ENCODE data around the gene PTPDC1.

Gene PTPDC1

GRCh38 chr9:94042516-94043360, 41.5 kb upstream of the PTPDC1 start:
- H3K4me2 ChIP-seq (ENCODE audit: low read depth, low read length, poor library complexity, severe bottlenecking) = no peak overlapping the region
- no peak overlapping the region for H3K9ac ChIP-seq (ENCODE audit: low read depth, low read length, poor library complexity, severe bottlenecking)
- H2AFZ ChIP-seq (ENCODE audit: low read length) = no peak overlapping the region
- no peaks in the 10 kb centered on the region for H3F3A ChIP-seq (ENCODE audit: low read depth)
- no peaks in the 10 kb centered on the region for H3K36me3 ChIP-seq (ENCODE audit: insufficient read depth, low read length)
- no peaks in the 10 kb centered on the region for H3K4me1 ChIP-seq (ENCODE audit: insufficient read depth, low read length, poor library complexity, severe bottlenecking)
- no peaks in the 10 kb centered on the region for H3K27me3 ChIP-seq (ENCODE audit: insufficient read depth, low read length, poor library complexity, severe bottlenecking)
- H3K79me2 ChIP-seq (ENCODE audit: insufficient read depth, low read length) = no peaks in the 10 kb centered on the region
- H3K4me3 ChIP-seq (ENCODE audit: low read length, poor library complexity, severe bottlenecking) = no peak overlapping the region
- no peaks in the 10 kb centered on the region for H3K9me2 ChIP-seq (replicated peaks; ENCODE audit: low read depth, low read length)
- H3K9me3 ChIP-seq (ENCODE audit: insufficient read depth, low read depth, low read length) = no peaks in the 10 kb centered on the region
- H4K20me1 ChIP-seq (ENCODE audit: insufficient read depth, low read length, poor library complexity, severe bottlenecking) = no peaks in the 10 kb centered on the region
- TF ChIP-seq EZH2phosphoT487 (IDR thresholded peaks at IDR 0.05; ENCODE audit: borderline replicate concordance) = no peak
- TF ChIP-seq, protein P1, sequence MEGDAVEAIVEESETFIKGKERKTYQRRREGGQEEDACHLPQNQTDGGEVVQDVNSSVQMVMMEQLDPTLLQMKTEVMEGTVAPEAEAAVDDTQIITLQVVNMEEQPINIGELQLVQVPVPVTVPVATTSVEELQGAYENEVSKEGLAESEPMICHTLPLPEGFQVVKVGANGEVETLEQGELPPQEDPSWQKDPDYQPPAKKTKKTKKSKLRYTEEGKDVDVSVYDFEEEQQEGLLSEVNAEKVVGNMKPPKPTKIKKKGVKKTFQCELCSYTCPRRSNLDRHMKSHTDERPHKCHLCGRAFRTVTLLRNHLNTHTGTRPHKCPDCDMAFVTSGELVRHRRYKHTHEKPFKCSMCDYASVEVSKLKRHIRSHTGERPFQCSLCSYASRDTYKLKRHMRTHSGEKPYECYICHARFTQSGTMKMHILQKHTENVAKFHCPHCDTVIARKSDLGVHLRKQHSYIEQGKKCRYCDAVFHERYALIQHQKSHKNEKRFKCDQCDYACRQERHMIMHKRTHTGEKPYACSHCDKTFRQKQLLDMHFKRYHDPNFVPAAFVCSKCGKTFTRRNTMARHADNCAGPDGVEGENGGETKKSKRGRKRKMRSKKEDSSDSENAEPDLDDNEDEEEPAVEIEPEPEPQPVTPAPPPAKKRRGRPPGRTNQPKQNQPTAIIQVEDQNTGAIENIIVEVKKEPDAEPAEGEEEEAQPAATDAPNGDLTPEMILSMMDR (conservative IDR thresholded peaks at IDR 0.05; ENCODE audit: low read length) = no peak

DNA sequence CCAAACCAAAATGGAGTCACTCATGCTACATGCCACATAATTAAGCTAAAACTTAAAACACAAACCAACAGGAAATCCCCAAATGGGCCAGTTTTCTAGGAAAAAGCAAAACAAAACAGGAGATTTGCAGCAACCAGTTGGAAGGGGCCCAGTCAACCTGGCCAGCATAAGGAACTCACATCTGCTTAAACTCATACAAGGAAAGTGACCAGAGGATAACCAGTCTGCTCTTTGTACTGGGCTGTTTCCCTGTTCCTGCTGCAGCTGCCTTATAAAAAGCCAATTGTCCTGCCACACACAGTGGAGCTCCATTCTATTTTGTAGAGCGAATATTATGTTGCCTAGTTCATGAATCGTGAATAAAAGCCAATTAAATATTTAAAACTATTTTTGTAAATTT, 29.5 kb upstream of the PTPDC1 start:
- Histone ChIP-seq H3F3A (ENCODE audit: low read depth) (no peaks in the 10 kb centered on the region), H2AFZ (ENCODE audit: low read length) (no peak overlapping the region), H3K4me3 (ENCODE audit: low read length, poor library complexity, severe bottlenecking) (no peak overlapping the region), H3K79me2 (ENCODE audit: insufficient read depth, low read length) (no peaks in the 10 kb centered on the region), H3K36me3 (ENCODE audit: insufficient read depth, low read length) (no peaks in the 10 kb centered on the region), H3K9me3 (ENCODE audit: insufficient read depth, low read depth, low read length) (no peaks in the 10 kb centered on the region), H3K9me2 (replicated peaks; ENCODE audit: low read depth, low read length) (no peaks in the 10 kb centered on the region), H4K20me1 (ENCODE audit: insufficient read depth, low read length, poor library complexity, severe bottlenecking) (no peaks in the 10 kb centered on the region), H3K9ac (ENCODE audit: low read depth, low read length, poor library complexity, severe bottlenecking) (no peak overlapping the region), H3K4me1 (ENCODE audit: insufficient read depth, low read length, poor library complexity, severe bottlenecking) (no peaks in the 10 kb centered on the region), H3K4me2 (ENCODE audit: low read depth, low read length, poor library complexity, severe bottlenecking) (no peak overlapping the region), H3K27me3 (ENCODE audit: insufficient read depth, low read length, poor library complexity, severe bottlenecking) (no peaks in the 10 kb centered on the region)
- TF ChIP-seq, protein P1 (conservative IDR thresholded peaks at IDR 0.05; ENCODE audit: low read length) = no peak
- no peak for TF ChIP-seq EZH2phosphoT487 (IDR thresholded peaks at IDR 0.05; ENCODE audit: borderline replicate concordance)

- no peaks in the 10 kb centered on the region for H3K9me2 ChIP-seq (replicated peaks; ENCODE audit: low read depth, low read length)
- no peaks in the 10 kb centered on the region for H3K9me3 ChIP-seq (ENCODE audit: insufficient read depth, low read depth, low read length)
- H3F3A ChIP-seq (ENCODE audit: low read depth) = no peaks in the 10 kb centered on the region
- H3K36me3 ChIP-seq (ENCODE audit: insufficient read depth, low read length) = no peaks in the 10 kb centered on the region
- no peaks in the 10 kb centered on the region for H4K20me1 ChIP-seq (ENCODE audit: insufficient read depth, low read length, poor library complexity, severe bottlenecking)
- H3K4me3 ChIP-seq (ENCODE audit: low read length, poor library complexity, severe bottlenecking) = no peak overlapping the region
- no peak overlapping the region for H3K4me2 ChIP-seq (ENCODE audit: low read depth, low read length, poor library complexity, severe bottlenecking)
- no peak overlapping the region for H3K9ac ChIP-seq (ENCODE audit: low read depth, low read length, poor library complexity, severe bottlenecking)
- no peaks in the 10 kb centered on the region for H3K27me3 ChIP-seq (ENCODE audit: insufficient read depth, low read length, poor library complexity, severe bottlenecking)
- H3K4me1 ChIP-seq (ENCODE audit: insufficient read depth, low read length, poor library complexity, severe bottlenecking) = no peaks in the 10 kb centered on the region
- H3K79me2 ChIP-seq (ENCODE audit: insufficient read depth, low read length) = no peaks in the 10 kb centered on the region
- no peak for TF ChIP-seq EZH2phosphoT487 (IDR thresholded peaks at IDR 0.05; ENCODE audit: borderline replicate concordance)
- TF ChIP-seq, protein P1 (conservative IDR thresholded peaks at IDR 0.05; ENCODE audit: low read length) = no peak
- H2AFZ ChIP-seq (ENCODE audit: low read length) = no peak overlapping the region
Measured at GRCh38 chr9:94056442-94056974, 27.8 kb upstream of the PTPDC1 start.

All from Loucy (cell line).